Lower lobe of right lung (tissue), 2 donors: ENCODE results near the gene ADGRA1. TPM values are rescaled to one million over a fixed set of nuclear protein-coding genes. Genes with fewer than 3 reads are reported as not detected.

Experiments used
- ATAC-seq, 2 donors: fragments of 200-7000 bp; cut with Tn5 transposase; one replicate each; pipeline ENCODE4 v1.9.1; 2020 to 2022; ENCODE audit warnings: mild to moderate bottlenecking in 2 of 2, moderate library complexity in 2 of 2
- DNase-seq: peaks from one replicate; pipeline ENCODE4 v3.0.0-alpha.2; 2020
- H3K27ac ChIP-seq: fragments of 200-600 bp; one replicate; pipeline ENCODE4 v1.8.0; 2022
- H3K27me3 ChIP-seq: fragments of 200-600 bp; one replicate; pipeline ENCODE4 v1.8.0; 2022; ENCODE audit warnings: low read depth
- H3K36me3 ChIP-seq: fragments of 200-600 bp; one replicate; pipeline ENCODE4 v1.8.0; 2022; ENCODE audit warnings: mild to moderate bottlenecking
- H3K4me1 ChIP-seq: fragments of 200-600 bp; one replicate; pipeline ENCODE4 v1.8.0; 2022
- H3K4me3 ChIP-seq: fragments of 200-600 bp; one replicate; pipeline ENCODE4 v1.8.0; 2022; ENCODE audit warnings: mild to moderate bottlenecking
- H3K9me3 ChIP-seq: fragments of 200-600 bp; one replicate; pipeline ENCODE4 v1.8.0; 2022
- CTCF ChIP-seq: fragments of 200-600 bp; IDR thresholded peaks from one replicate; pipeline ENCODE4 v1.8.0; 2022; ENCODE audit warnings: antibody characterized with exemption, mild to moderate bottlenecking
- intact Hi-C: fragments of 100-400 bp; cut with DNase I; formaldehyde crosslinking; loops from one replicate; pipeline ENCODE4 v1.11.0; 2022
- total RNA-seq: library from RNA; stranded (reverse); fragmentation: NEBNext Ultra II Directional; extraction: Animal tissue kit (Norgen Biotek cat#: 25700); gene quantifications from one replicate; pipeline ENCODE4 v1.2.1, GENCODE V29; 2021
- donor health status: DM: no; HTN: yes; CAD: no; lungs with severe emphysema.

The ADGRA1 gene
- total RNA-seq, 1 donor from 2014 or later: 0.38 TPM

- no peaks in the 10 kb centered on the region for H3K9me3 ChIP-seq
- peaks cover 42% of the 10 kb centered on the region for H3K27me3 ChIP-seq
- H3K27ac ChIP-seq: no peak overlapping the region
- ATAC-seq: no peak
- no peak for DNase-seq
- no peaks in the 10 kb centered on the region for H3K36me3 ChIP-seq
- no peak for TF ChIP-seq CTCF
- no peak overlapping the region for H3K4me3 ChIP-seq
- intact Hi-C loops: no loop called here
- H3K4me1 ChIP-seq: no peaks in the 10 kb centered on the region
Observed at GRCh38 chr10:133079836-133080682, 7.7 kb upstream of the ADGRA1 start.

- DNase-seq (no peak), ATAC-seq (no peak)
- Histone ChIP-seq H3K4me3 (no peak overlapping the region), H3K4me1 (no peaks in the 10 kb centered on the region), H3K36me3 (no peaks in the 10 kb centered on the region), H3K27me3 (peaks cover 42% of the 10 kb centered on the region), H3K27ac (no peak overlapping the region), H3K9me3 (no peaks in the 10 kb centered on the region)
- intact Hi-C loops: no loop called here
- no peak for TF ChIP-seq CTCF
Observed at GRCh38 chr10:133080683-133081040, 7.1 kb upstream of the ADGRA1 start.

- intact Hi-C loops: no loop called here
- no peak for DNase-seq
Observed at GRCh38 chr10:133081636-133082035, 6.1 kb upstream of the ADGRA1 start.

GRCh38 chr10:133082685-133083421 lies 4.9 kb upstream of the ADGRA1 start:
- intact Hi-C loops: no loop called here
- no peak overlapping the region for H3K4me3 ChIP-seq
- H3K4me1 ChIP-seq: no peaks in the 10 kb centered on the region
- DNase-seq: no peak
- ATAC-seq: no peak
- TF ChIP-seq CTCF: no peak
- H3K27ac ChIP-seq: no peak overlapping the region
- no peaks in the 10 kb centered on the region for H3K9me3 ChIP-seq
- no peaks in the 10 kb centered on the region for H3K36me3 ChIP-seq
- peaks cover 56% of the 10 kb centered on the region for H3K27me3 ChIP-seq

More at GRCh38 chr10:133081636-133082035, 6.1 kb upstream of the ADGRA1 start:
- Histone ChIP-seq H3K27me3 (peaks cover 43% of the 10 kb centered on the region), H3K27ac (no peak overlapping the region), H3K36me3 (no peaks in the 10 kb centered on the region), H3K4me3 (no peak overlapping the region), H3K9me3 (no peaks in the 10 kb centered on the region), H3K4me1 (no peaks in the 10 kb centered on the region)
- no peak for TF ChIP-seq CTCF
- no peak for ATAC-seq

GRCh38 chr10:133083422-133084100 lies 4.2 kb upstream of the ADGRA1 start:
- no peak for ATAC-seq
- no peaks in the 10 kb centered on the region for H3K36me3 ChIP-seq
- TF ChIP-seq CTCF: no peak
- no peak overlapping the region for H3K27ac ChIP-seq
- no peak overlapping the region for H3K4me3 ChIP-seq
- no peaks in the 10 kb centered on the region for H3K9me3 ChIP-seq
- intact Hi-C loops: no loop called here
- H3K27me3 ChIP-seq: peaks cover 63% of the 10 kb centered on the region
- no peaks in the 10 kb centered on the region for H3K4me1 ChIP-seq
- DNase-seq: no peak
